HEK293T (cell line): ENCODE results near the gene SOST.

ENCODE experiments used
- ARNT ChIP-seq: fragments of 450-650 bp; IDR thresholded peaks from 2 replicates; pipeline ENCODE4 v1.6.1; 2017; ENCODE audit warnings: mild to moderate bottlenecking
- BHLHE40 ChIP-seq: fragments of 450-650 bp; IDR thresholded peaks from 2 replicates; pipeline ENCODE4 v1.6.1; 2016; ENCODE audit warnings: mild to moderate bottlenecking, moderate library complexity, borderline replicate concordance
- ELF4 ChIP-seq: fragments of 450-650 bp; IDR thresholded peaks from 2 replicates; pipeline ENCODE4 v1.6.1; 2017; ENCODE audit warnings: antibody characterized with exemption
- FOXK2 ChIP-seq: fragments of 450-650 bp; IDR thresholded peaks from 2 replicates; pipeline ENCODE4 v1.6.1; 2016; ENCODE audit warnings: mild to moderate bottlenecking
- FOXM1 ChIP-seq: fragments of 450-650 bp; IDR thresholded peaks from 2 replicates; pipeline ENCODE4 v1.6.1; 2017; ENCODE audit warnings: mild to moderate bottlenecking, borderline replicate concordance
- NFRKB ChIP-seq: fragments of 450-650 bp; IDR thresholded peaks from 2 replicates; pipeline ENCODE4 v1.6.1; 2016; ENCODE audit warnings: mild to moderate bottlenecking, moderate library complexity
- PKNOX1 ChIP-seq: fragments of 450-650 bp; IDR thresholded peaks from 2 replicates; pipeline ENCODE4 v1.6.1; 2016
- SP1 ChIP-seq: fragments of 450-650 bp; IDR thresholded peaks from 2 replicates; pipeline ENCODE4 v1.6.1; 2017
- SUZ12 ChIP-seq: fragments of 450-650 bp; IDR thresholded peaks from 2 replicates; pipeline ENCODE4 v1.6.1; 2016; ENCODE audit warnings: mild to moderate bottlenecking
- TARDBP ChIP-seq: fragments of 450-650 bp; IDR thresholded peaks from 2 replicates; pipeline ENCODE4 v1.6.1; 2016

DNA sequence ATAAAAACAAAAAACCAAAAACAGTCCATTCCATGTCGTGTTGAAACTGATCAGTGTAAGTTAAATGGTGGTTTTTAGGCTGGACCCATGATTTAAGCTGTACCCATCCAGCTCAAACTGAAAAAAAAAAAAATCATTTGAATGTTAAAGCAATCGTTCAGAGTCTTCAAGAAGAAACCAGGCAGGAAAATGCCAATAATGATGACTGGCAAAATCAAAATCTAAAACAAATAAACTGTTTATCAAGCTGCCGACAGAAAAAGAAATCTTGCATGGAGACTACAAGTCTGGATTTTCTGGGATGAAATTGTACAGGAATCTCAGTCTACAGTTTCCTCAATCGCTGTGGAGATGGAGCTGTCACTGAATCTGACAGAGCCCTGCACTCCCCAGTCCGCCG is 40.7 kb downstream of the SOST start:
- no peak for TF ChIP-seq FOXM1
- no peak for TF ChIP-seq NFRKB
- no peak for TF ChIP-seq ARNT
- no peak for TF ChIP-seq BHLHE40
- no peak for TF ChIP-seq SUZ12
- no peak for TF ChIP-seq ELF4
- TF ChIP-seq TARDBP = no peak
- no peak for TF ChIP-seq SP1
- no peak for TF ChIP-seq FOXK2
- no peak for TF ChIP-seq PKNOX1
